HG03575 (cell line): Measurements from ENCODE around the gene PFKP.

Source experiments
- ATAC-seq: cut with Tn5 transposase; IDR thresholded peaks from one replicate; pipeline ENCODE4 v1.9.1; 2021; ENCODE audit not compliant: unreplicated experiment, insufficient number of reproducible peaks, low FRiP score; ENCODE audit errors: extremely low read depth

Gene PFKP

GRCh38 chr10:3141351-3142005 lies 74.1 kb downstream of the PFKP start:
- no peak for ATAC-seq

- ATAC-seq: no peak
Measured at GRCh38 chr10:3142146-3142875, 75.0 kb downstream of the PFKP start.

- ATAC-seq: no peak
Measured at GRCh38 chr10:3143366-3143765, 76.0 kb downstream of the PFKP start.

- no peak for ATAC-seq
Measured at GRCh38 chr10:3143791-3144434, 76.6 kb downstream of the PFKP start.

GRCh38 chr10:3145366-3145765 lies 78.0 kb downstream of the PFKP start:
- ATAC-seq: no peak

GRCh38 chr10:3146289-3146688 lies 78.9 kb downstream of the PFKP start:
- no peak for ATAC-seq

- no peak for ATAC-seq
Measured at GRCh38 chr10:3147117-3147820, 79.9 kb downstream of the PFKP start.

GRCh38 chr10:3148041-3148440 lies 80.7 kb downstream of the PFKP start:
- no peak for ATAC-seq

GRCh38 chr10:3148994-3149393 lies 81.6 kb downstream of the PFKP start:
- ATAC-seq: no peak

GRCh38 chr10:3149918-3150317 lies 82.6 kb downstream of the PFKP start:
- no peak for ATAC-seq

GRCh38 chr10:3150366-3150765 lies 83.0 kb downstream of the PFKP start:
- ATAC-seq: no peak

GRCh38 chr10:3150961-3151360 lies 83.6 kb downstream of the PFKP start:
- ATAC-seq: no peak

- no peak for ATAC-seq
Measured at GRCh38 chr10:3151889-3152565, 84.7 kb downstream of the PFKP start.

- no peak for ATAC-seq
Measured at GRCh38 chr10:3152566-3152935, 85.2 kb downstream of the PFKP start.

GRCh38 chr10:3154666-3155065 lies 87.3 kb downstream of the PFKP start:
- no peak for ATAC-seq

- ATAC-seq: no peak
Measured at GRCh38 chr10:3159152-3159551, 91.8 kb downstream of the PFKP start.

GRCh38 chr10:3162533-3162932 lies 95.2 kb downstream of the PFKP start:
- ATAC-seq: no peak

GRCh38 chr10:3163879-3164278 lies 96.5 kb downstream of the PFKP start:
- no peak for ATAC-seq

GRCh38 chr10:3165196-3165595 lies 97.8 kb downstream of the PFKP start:
- ATAC-seq: no peak
